Mesothelial cell of epicardium (in vitro differentiated cells): ENCODE results near the gene PUSL1. TPM values are rescaled to one million over a fixed set of nuclear protein-coding genes. Genes with fewer than 3 reads are reported as not detected.

Experiments
- DNase-seq, 2 experiments: peaks; one replicate each; pipeline ENCODE4 v3.0.0; 2021; ENCODE audit warnings: low spot score in 2 of 2; ENCODE audit not compliant: unreplicated experiment in 2 of 2
- H3K27ac Mint-ChIP-seq: 2 replicates; pipeline ENCODE4 v1.8.0; 2021; ENCODE audit warnings: mixed read lengths
- H3K27me3 Mint-ChIP-seq: 2 replicates; pipeline ENCODE4 v1.8.0; 2021; ENCODE audit warnings: low read depth, mixed read lengths
- H3K36me3 Mint-ChIP-seq: 2 replicates; pipeline ENCODE4 v1.8.0; 2021; ENCODE audit warnings: mixed read lengths
- H3K4me1 Mint-ChIP-seq: 2 replicates; pipeline ENCODE4 v1.8.0; 2021; ENCODE audit warnings: mixed read lengths
- H3K4me3 Mint-ChIP-seq: 2 replicates; pipeline ENCODE4 v1.8.0; 2021; ENCODE audit warnings: mild to moderate bottlenecking, moderate library complexity, mixed read lengths
- H3K9me3 Mint-ChIP-seq: 2 replicates; pipeline ENCODE4 v1.8.0; 2021; ENCODE audit warnings: mixed read lengths
- total RNA-seq: library from RNA; stranded (reverse); gene quantifications from 3 replicates; pipeline ENCODE4 v1.2.1, GENCODE V29; 2021
- TF ChIP-seq, protein P1 (sequence below): fragments of 200-600 bp; sonication (generic); IDR thresholded peaks from one replicate; pipeline ENCODE4 v1.5.0; 2021; ENCODE audit warnings: antibody characterized with exemption; ENCODE audit not compliant: unreplicated experiment

The PUSL1 gene
- total RNA-seq, 1 donor from 2014 or later = 12.7 TPM

DNA sequence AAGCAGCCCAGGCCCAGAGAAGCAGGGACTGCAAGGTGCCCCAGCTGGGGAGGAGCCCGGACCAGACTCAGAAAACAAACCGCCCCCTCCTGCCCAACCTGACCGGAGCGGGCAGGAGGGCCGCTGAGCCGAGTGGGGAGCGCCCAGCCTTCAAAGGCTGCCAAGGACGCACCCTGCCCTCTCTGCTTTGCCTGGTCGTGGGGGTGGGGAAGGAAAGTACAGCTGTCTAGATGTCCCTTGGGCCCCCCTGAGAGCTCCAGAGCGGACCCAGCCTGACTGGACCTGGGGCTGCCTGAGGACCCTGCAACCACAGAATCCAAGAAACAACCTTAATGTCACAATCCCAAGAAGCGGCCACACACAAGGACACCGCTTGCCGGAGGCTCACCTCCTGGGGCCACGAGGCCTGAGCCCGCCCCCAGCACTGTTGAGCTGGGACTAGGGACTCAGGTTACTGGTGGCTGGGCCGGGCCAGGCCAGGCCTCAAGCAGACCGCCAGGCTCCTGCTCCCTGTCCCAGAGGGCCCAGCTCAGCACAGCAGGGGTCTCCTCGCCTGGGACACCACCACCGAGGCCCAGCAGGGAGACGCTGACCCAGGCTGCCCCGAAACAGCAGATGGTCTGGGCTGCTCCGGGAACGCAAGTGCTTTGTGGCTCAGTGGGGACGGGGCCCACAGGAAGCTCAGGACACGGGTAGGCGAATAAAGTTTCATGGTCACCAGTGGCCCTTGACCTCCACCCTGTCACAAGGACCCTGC, 39.4 kb downstream of the PUSL1 start:
- Mint-ChIP-seq H3K4me1 (peaks cover 22% of the 10 kb centered on the region), H3K4me3 (peak overlapping the region; percentile 73), H3K27ac (no peak overlapping the region), H3K27me3 (peaks cover 2% of the 10 kb centered on the region), H3K9me3 (no peaks in the 10 kb centered on the region), H3K36me3 (peaks cover 2% of the 10 kb centered on the region)
- TF ChIP-seq, protein P1, sequence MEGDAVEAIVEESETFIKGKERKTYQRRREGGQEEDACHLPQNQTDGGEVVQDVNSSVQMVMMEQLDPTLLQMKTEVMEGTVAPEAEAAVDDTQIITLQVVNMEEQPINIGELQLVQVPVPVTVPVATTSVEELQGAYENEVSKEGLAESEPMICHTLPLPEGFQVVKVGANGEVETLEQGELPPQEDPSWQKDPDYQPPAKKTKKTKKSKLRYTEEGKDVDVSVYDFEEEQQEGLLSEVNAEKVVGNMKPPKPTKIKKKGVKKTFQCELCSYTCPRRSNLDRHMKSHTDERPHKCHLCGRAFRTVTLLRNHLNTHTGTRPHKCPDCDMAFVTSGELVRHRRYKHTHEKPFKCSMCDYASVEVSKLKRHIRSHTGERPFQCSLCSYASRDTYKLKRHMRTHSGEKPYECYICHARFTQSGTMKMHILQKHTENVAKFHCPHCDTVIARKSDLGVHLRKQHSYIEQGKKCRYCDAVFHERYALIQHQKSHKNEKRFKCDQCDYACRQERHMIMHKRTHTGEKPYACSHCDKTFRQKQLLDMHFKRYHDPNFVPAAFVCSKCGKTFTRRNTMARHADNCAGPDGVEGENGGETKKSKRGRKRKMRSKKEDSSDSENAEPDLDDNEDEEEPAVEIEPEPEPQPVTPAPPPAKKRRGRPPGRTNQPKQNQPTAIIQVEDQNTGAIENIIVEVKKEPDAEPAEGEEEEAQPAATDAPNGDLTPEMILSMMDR = peak; percentile 7
- DNase-seq = no peak

DNA sequence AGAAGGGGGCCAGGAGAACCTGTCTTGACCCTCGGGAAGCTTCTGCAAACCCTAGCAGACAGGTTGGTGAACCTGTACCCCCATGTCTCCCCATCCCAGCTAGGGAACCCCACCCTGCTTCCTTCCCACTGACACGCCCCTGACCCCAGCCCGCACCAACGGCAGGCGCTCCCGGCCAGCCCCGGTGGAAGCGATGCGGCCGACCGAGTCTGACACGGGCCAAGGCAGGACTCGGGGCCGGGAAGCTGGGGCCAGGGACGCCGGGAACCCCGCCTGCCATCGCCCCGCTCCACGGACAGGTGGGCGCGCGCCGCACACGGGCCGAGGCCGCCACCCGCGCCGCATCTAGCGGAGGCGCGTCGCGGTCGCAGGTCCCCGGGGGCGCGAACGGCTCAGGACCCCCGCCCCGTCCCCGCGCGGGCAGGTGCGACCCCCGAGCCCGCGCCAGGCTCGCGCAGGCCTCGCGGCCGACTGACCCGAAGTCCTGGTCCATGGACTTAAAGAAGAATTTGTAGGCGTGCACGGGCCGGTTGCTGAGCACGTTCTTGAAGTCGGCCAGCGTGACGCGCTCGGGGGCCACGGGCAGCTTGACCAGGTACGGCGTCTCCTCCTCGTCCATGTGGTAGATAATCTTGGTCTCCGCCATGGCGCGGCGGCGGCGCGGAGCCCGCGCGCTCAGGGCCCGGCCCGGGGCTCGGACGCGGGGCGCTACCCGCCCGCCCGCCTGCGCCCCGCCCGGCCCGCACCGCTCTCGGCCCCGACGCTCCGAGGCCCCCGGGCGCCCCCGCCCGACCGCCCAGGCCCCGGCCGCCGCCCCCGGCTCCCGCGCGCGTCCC, 40.2 kb downstream of the PUSL1 start:
- H3K9me3 Mint-ChIP-seq = no peaks in the 10 kb centered on the region
- peaks cover 23% of the 10 kb centered on the region for H3K4me1 Mint-ChIP-seq
- no peak for DNase-seq
- peak overlapping the region; percentile 73 for H3K4me3 Mint-ChIP-seq
- TF ChIP-seq, protein P1 = no peak
- peaks cover 2% of the 10 kb centered on the region for H3K36me3 Mint-ChIP-seq
- no peak overlapping the region for H3K27ac Mint-ChIP-seq
- H3K27me3 Mint-ChIP-seq = peaks cover 2% of the 10 kb centered on the region

DNA sequence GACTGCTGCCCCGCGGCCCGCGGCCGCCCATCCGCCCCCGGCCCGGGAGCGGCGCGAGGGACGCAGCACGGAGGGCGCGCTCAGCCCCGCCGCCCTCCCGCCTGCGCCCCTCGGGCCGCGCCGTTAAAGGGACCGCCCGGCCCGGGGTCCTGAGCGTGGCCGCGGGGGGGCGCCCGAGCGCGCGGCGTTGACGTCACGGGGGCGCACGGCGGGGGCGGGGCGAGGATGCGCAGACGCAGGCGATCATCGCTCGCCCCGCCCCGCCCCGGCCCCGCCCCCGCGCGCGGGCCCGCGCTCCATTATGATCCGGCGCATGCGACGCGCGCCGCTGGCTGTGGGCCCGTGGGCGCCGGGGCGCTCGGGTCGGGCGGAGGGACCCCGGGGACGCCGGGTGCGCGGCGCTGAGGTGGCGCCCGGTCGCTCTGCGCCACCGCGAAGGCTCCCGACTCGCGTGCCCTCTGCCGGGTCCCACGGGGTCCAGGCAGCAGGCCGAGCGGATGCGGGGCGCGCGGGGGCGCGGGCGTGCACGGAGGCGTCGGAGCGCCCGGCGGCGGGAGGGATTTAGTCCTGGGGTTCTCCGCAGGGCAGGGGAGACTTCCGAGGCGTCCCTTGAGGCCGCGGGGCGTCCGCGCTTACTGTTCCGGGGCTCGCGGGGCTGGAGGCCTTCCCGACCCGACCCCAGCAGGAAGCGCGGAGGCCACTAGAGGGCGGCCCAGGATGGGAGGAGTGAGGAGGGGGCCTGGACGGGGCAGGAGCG, 41.0 kb downstream of the PUSL1 start, which contains the start of gene DVL1:
Gene DVL1, minus strand, starts transcription at position 163 of the 757 bp plus-strand sequence. CDS start 353 bp downstream, outside the sequence.
- Mint-ChIP-seq H3K9me3 (no peaks in the 10 kb centered on the region), H3K27ac (no peak within 1 kb of the TSS), H3K4me3 (peak within 1 kb of the TSS; percentile 73), H3K36me3 (peaks cover 2% of the 10 kb centered on the region), H3K27me3 (peaks cover 4% of the 10 kb centered on the region), H3K4me1 (peaks cover 26% of the 10 kb centered on the region)
- TF ChIP-seq, protein P1 = peak; percentile 42
- peak; percentile 72 to 78 for DNase-seq

DNA sequence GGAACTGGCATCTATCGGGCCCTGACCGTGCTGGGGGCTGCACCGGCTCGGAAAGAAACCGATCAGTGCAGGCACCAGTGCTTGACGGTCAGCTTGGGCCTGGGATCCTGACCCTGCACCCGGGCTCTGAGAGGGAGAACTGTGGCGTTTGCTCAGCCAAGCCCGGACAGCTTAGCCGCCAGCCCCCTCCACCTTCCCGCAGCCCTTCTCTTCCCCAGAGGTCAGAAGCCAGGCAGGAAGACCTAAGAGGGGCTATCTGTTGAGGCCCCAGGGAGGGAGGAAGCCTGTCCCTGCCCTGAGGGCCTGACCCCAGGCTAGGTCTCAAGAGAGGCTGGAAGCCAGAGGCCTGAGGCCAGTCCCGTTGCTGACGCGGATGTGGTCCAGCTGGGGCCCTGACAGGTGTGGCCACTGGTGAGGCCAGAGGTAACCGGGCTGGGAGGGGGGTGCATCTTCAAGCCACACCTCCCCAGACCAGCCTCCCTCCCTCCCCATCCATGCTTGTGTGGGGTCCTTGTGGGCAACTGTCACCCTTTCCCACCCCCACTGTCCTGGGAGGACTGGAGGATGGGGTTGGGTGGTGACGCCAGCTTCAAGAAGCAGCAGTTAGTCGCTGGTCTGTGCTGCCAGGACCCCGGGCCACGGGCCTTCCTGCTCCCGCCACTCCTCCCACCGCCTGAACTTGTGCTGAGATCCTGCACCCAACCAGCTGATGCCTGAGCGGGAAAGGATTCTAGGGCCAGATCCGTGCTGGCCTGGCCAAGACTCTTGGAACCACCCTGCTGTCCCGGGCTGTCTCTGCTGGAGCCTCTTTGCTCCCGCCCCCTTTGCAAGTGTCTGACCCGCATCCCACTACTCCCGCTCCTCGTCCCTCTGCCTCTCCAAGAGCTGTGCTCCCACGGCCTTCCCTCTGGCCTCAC, 43.4 kb downstream of the PUSL1 start:
- H3K27me3 Mint-ChIP-seq = peaks cover 4% of the 10 kb centered on the region
- peaks cover 25% of the 10 kb centered on the region for H3K4me1 Mint-ChIP-seq
- peak overlapping the region; percentile 70 for H3K27ac Mint-ChIP-seq
- peaks cover 2% of the 10 kb centered on the region for H3K36me3 Mint-ChIP-seq
- H3K9me3 Mint-ChIP-seq = no peaks in the 10 kb centered on the region
- TF ChIP-seq, protein P1 = no peak
- DNase-seq = no peak
- peak overlapping the region; percentile 60 for H3K4me3 Mint-ChIP-seq
